HG02884 (cell line): ENCODE data around the gene DPEP1.
"Not testable (repeated sequence)": the region's sequence is repeated elsewhere in the genome, so short reads cannot be mapped to it uniquely, and the experiment has no call there.

Experiments used
- ATAC-seq: cut with Tn5 transposase; IDR thresholded peaks from one replicate; pipeline ENCODE4 v1.9.1; 2021; ENCODE audit warnings: mild to moderate bottlenecking, moderate library complexity; ENCODE audit not compliant: unreplicated experiment

Gene DPEP1

GRCh38 chr16:89613231-89613953 is at the start of gene DPEP1:
Gene DPEP1, plus strand, starts transcription at chr16:89613642. Its CDS starts 16,769 bp downstream, at chr16:89630411.
- no peak for ATAC-seq

DNA sequence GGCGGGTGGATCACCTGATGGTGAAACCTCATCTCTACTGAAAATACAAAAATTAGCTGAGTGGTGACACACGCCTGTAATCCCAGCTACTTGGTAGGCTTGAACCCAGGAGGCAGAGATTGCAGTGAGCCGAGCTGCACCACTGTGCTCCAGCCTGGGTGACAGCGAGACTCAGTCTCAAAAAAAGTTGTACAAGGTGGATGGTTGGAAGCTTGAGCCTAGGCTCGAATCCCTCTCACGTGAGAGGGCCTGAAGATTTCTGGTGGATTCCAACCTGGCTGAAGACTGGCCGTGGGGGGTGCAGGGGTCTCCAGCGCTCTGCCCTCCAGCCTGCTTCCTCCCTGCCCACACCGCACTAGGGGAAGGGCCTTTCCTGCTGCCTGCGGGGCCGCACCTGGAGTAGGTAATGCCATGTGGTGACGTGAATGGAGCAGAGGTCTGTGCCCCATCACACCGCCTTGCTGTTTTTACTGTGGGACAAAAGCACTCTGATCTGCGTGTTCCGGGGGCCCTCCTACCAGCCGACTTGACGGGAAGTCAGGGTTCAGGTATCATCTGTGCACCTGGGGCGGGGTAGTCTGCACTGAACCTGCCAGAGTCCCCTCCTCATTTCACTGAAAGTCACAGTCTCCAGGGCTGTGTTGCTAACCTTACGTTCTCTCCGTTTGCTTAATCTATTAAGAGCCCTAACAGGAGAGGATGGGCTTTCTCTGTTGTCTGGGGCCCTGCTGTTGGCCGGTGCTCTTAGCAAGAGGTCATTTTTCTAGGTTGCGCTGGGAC is 48.8 kb upstream of the DPEP1 start:
- ATAC-seq = no peak

DNA sequence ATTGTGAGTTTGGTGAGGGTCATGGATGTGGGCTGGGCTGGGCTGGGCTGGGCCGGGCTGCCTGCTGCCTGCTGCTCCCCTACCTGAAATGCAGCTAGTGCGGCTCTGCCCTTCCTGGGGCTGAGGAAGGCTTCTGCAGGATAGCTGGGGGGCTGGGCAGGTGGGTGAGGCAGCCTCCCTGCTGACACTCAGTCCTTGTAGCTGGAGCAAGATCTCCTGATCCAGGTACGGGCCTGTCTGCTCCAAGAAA is 48.3 kb upstream of the DPEP1 start:
- no peak for ATAC-seq

GRCh38 chr16:89565506-89566372 is 47.7 kb upstream of the DPEP1 start:
- ATAC-seq = no peak

- no peak for ATAC-seq
These were observed 45.5 kb upstream of the DPEP1 start for GRCh38 chr16:89567656-89568594.

DNA sequence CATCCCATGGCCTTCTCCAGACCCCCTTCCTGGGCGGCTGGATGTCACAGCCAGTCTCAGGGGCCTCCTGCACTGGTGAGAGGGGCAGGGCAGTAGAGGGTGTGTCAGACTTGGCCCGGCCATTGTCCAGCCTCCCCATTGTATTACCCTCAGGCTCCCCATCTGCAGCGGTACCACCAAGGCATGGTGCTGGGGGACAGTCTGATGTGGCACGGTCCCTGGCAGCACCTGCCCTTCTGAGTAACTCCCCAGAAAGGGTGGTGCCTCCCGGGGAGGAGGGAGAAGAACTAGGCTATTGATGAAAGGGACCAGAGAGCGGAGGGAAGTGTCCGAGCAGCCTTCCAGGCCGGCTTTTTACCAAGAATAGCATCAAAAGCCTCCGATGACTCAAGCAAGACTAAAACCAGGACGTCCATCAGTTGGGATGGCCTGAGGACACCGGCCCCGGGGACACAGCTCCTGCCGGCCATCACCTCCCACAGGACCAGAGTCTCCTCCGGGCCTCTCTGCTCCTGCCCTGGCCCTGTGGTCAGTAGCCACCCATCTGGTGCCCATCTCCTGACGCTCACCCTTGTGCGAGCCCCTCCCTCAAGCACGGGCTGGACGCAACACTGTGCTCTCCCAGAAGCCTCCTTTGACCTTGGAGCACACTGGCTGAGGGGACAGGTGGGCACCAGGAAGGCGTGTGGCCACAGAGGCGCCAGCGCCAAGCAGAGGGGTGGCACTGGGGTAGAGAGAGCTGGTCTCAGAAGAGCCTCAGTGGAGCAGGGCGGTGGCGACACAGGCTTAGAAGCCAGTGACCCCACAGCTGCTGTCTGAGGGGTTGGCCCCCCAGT is 43.7 kb upstream of the DPEP1 start:
- ATAC-seq = no peak

- ATAC-seq = no peak
These were observed 43.0 kb upstream of the DPEP1 start for GRCh38 chr16:89570342-89570923.

GRCh38 chr16:89570983-89571598 is 42.4 kb upstream of the DPEP1 start:
- ATAC-seq = not testable (repeated sequence)

DNA sequence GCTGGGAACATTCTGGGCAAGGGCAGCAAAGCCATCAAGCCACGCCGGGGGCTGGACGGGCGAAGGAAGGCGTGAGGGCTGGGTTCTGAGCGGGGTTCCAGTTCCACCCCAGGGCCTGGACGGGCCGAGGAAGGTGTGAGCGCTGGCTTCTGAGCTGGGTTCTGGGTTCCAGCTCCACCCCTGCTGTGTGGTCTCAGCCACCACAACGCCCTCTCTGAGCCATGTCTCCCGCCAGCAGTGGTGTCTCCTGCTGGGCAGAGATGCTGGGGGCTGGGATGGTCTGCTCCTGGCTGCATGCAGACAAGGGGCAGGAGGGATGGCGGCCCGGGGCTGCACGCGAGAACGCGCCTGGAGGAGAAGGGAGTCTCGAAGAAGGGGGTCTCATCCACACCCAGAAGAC is 41.8 kb upstream of the DPEP1 start:
- ATAC-seq = no peak

- no peak for ATAC-seq
These were observed 41.4 kb upstream of the DPEP1 start for GRCh38 chr16:89572073-89572484.

GRCh38 chr16:89572485-89573205 is 40.8 kb upstream of the DPEP1 start:
- no peak for ATAC-seq

GRCh38 chr16:89573826-89574680 is 39.4 kb upstream of the DPEP1 start:
- no peak for ATAC-seq

- no peak for ATAC-seq
These were observed 38.7 kb upstream of the DPEP1 start for GRCh38 chr16:89574681-89575246.

DNA sequence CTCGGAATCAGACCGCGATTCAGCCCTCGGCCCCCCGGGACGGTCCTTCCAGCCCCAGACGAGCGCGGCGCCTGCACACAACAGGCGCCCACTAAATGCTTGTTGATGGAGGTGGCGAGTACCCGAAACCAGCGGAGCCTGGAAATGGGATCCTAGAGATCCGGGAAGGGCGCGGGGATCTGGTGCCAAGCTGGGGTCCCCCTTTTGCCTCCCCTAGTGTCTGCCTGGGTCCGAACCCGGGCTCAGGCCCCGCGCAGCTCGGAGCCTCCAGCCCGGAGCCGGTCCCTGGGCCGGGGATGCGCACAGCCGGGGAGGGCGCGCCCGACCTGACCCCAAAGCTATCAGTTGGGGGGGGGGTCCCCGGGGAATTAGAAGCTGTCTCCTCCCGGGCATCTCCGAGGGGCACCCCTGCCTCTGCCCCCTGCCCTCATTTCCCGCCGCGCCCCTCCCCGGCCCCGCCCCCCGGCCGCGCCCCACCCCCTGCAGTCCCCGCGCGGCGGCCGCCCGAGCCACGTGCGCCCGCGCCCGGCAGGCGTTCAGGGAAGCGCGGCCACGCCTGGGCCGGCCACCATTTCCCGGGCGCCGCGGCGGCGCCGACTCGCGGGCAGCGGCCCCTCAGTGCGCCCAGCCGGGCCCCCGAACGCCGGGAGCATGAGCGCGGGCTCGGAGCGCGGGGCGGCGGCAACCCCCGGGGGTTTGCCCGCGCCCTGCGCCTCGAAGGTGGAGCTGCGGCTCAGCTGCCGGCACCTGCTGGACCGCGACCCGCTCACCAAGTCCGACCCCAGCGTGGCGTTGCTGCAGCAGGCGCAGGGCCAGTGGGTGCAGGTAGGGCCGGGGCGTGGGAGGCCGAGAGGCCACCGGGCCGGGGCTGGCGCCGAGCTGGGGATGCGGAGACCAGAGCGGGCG is 37.9 kb upstream of the DPEP1 start, which contains the start of gene CPNE7:
Gene CPNE7 (plus strand): TSS at position 512 of the 906 bp plus-strand sequence. CDS start 140 bp downstream, at position 652.
- ATAC-seq = no peak

- ATAC-seq = no peak
These were observed 37.0 kb upstream of the DPEP1 start for GRCh38 chr16:89576153-89577054.
